ENCODE results near the gene PDCD1. TPM values are rescaled to one million over a fixed set of nuclear protein-coding genes. Genes with fewer than 3 reads are reported as not detected.
A peak's percentile ranks its signal among the peaks of the same experiment; 100 is the strongest.
"Not testable (repeated sequence)": the region's sequence is repeated elsewhere in the genome, so short reads cannot be mapped to it uniquely, and the experiment has no call there.

PDCD1 gene
- total and polyA plus RNA-seq, 2 donors (not counting 1 experiment from before 2014, with no cell fraction given) = not detected

DNA sequence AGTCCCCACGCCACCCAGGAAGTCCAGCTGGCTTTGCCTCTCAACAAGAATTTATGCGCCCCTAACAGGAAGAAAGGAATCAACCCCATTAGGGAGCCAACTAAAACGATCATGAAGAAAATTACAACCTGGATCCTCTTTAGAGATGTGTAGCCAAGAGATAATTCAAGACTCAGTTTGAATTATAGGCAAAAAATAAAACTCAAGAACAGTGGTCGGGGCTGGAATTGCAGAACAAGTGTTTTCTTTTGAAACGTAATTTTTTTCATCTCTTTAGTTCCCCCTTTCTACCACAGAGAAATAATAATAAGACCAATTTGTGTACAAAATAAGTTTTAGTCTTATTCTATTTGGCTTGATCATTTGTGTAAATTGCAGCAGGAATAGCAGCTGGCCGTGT is 22.4 kb downstream of the PDCD1 start:
- Histone ChIP-seq H3K4me1 (ENCODE audit: control insufficient read depth, extremely low read depth, insufficient read depth, low read length) (no peaks in the 10 kb centered on the region), H3K79me2 (ENCODE audit: control insufficient read depth, insufficient read depth, low read length) (no peaks in the 10 kb centered on the region)
- DNase-seq (ENCODE audit: low read depth in 2 of 2) = no peak

GRCh38 chr2:241835611-241836010 is 23.1 kb downstream of the PDCD1 start:
- Histone ChIP-seq H3K9me3 (ENCODE audit: control insufficient read depth, insufficient read depth, low read depth, low read length) (no peaks in the 10 kb centered on the region), H3K4me1 (ENCODE audit: control insufficient read depth, extremely low read depth, insufficient read depth, low read length) (no peaks in the 10 kb centered on the region), H3K4me3 (replicated peaks in 1 of 4; ENCODE audit: control extremely low read depth in 1 of 4, insufficient read depth in 1 of 4, low read depth in 3 of 4, low read length in 4 of 4) (no peak overlapping the region), H3K79me2 (ENCODE audit: control insufficient read depth, insufficient read depth, low read length) (no peaks in the 10 kb centered on the region), H3K27ac (ENCODE audit: insufficient read depth, low read length) (no peak overlapping the region), H4K20me1 (ENCODE audit: control insufficient read depth, extremely low read depth, insufficient read depth, low read length) (no peaks in the 10 kb centered on the region), H2AFZ (ENCODE audit: low read length) (no peak overlapping the region), H3K27me3 (ENCODE audit: control insufficient read depth, insufficient read depth, low read length) (no peaks in the 10 kb centered on the region), H3K4me2 (ENCODE audit: extremely low read depth, insufficient read depth, low read length) (no peak overlapping the region), H3K9ac (ENCODE audit: insufficient read depth, low read length) (no peak overlapping the region), H3K36me3 (ENCODE audit: control insufficient read depth, insufficient read depth, low read length) (no peaks in the 10 kb centered on the region)
- DNase-seq (ENCODE audit: low read depth in 2 of 2) = peak in 1 of 2 donors; percentile 35
- TF ChIP-seq CTCF (conservative IDR thresholded peaks at IDR 0.05 in 1 of 2, IDR thresholded peaks at IDR 0.05 in 1 of 2; ENCODE audit: low read depth in 1 of 2, low read length in 2 of 2) (no peak), EZH2 (IDR thresholded peaks at IDR 0.05; ENCODE audit: low read length, missing control alignments) (no peak)

More for the DNA sequence above, 22.4 kb downstream of the PDCD1 start:
- Histone ChIP-seq H4K20me1 (ENCODE audit: control insufficient read depth, extremely low read depth, insufficient read depth, low read length) (no peaks in the 10 kb centered on the region), H3K36me3 (ENCODE audit: control insufficient read depth, insufficient read depth, low read length) (no peaks in the 10 kb centered on the region), H3K4me3 (replicated peaks in 1 of 4; ENCODE audit: control extremely low read depth in 1 of 4, insufficient read depth in 1 of 4, low read depth in 3 of 4, low read length in 4 of 4) (no peak overlapping the region), H3K27me3 (ENCODE audit: control insufficient read depth, insufficient read depth, low read length) (no peaks in the 10 kb centered on the region), H3K9ac (ENCODE audit: insufficient read depth, low read length) (no peak overlapping the region), H3K9me3 (ENCODE audit: control insufficient read depth, insufficient read depth, low read depth, low read length) (no peaks in the 10 kb centered on the region), H3K4me2 (ENCODE audit: extremely low read depth, insufficient read depth, low read length) (no peak overlapping the region), H3K27ac (ENCODE audit: insufficient read depth, low read length) (no peak overlapping the region), H2AFZ (ENCODE audit: low read length) (no peak overlapping the region)
- TF ChIP-seq CTCF (conservative IDR thresholded peaks at IDR 0.05 in 1 of 2, IDR thresholded peaks at IDR 0.05 in 1 of 2; ENCODE audit: low read depth in 1 of 2, low read length in 2 of 2) = no peak
- no peak for TF ChIP-seq EZH2 (IDR thresholded peaks at IDR 0.05; ENCODE audit: low read length, missing control alignments)

DNA sequence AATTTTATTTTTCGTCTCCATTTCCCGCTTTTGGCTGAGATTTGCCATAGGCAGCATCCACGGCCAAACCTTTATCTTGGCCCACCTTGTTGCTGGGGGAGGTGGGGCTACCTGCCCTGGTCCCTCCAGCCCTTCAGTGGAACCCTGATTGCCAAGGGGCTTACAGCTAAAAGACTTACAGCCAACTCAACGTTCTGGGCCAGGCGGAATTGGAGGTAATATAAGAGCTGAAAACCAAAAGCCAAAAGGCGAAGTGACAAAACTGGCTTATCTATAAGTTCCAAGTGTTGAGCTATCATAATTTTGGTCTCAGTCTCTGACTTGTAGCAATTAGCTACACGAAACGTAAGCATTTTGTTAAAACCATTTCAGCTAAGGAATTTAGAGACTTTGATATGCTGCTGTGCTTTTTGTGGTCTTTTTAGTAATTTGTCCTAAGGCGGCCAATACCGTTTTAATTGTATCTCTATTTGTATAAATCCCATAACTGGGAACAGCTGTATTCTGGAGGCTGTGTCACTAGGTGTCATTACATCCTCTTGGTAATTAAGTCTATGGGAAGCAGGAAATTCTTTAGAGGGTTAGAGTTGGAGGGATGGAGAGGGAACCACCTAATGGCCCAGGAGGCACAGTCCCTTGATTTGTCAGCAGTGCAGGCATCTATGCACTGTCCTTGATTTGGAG is 24.0 kb downstream of the PDCD1 start:
- H3K27me3 ChIP-seq (ENCODE audit: control insufficient read depth, insufficient read depth, low read length) = no peaks in the 10 kb centered on the region
- H2AFZ ChIP-seq (ENCODE audit: low read length) = no peak overlapping the region
- H3K36me3 ChIP-seq (ENCODE audit: control insufficient read depth, insufficient read depth, low read length) = no peaks in the 10 kb centered on the region
- H4K20me1 ChIP-seq (ENCODE audit: control insufficient read depth, extremely low read depth, insufficient read depth, low read length) = no peaks in the 10 kb centered on the region
- no peak overlapping the region for H3K9ac ChIP-seq (ENCODE audit: insufficient read depth, low read length)
- no peak overlapping the region for H3K27ac ChIP-seq (ENCODE audit: insufficient read depth, low read length)
- H3K4me1 ChIP-seq (ENCODE audit: control insufficient read depth, extremely low read depth, insufficient read depth, low read length) = no peaks in the 10 kb centered on the region
- no peak overlapping the region for H3K4me3 ChIP-seq (replicated peaks in 1 of 4; ENCODE audit: control extremely low read depth in 1 of 4, insufficient read depth in 1 of 4, low read depth in 3 of 4, low read length in 4 of 4)
- no peak overlapping the region for H3K4me2 ChIP-seq (ENCODE audit: extremely low read depth, insufficient read depth, low read length)
- no peaks in the 10 kb centered on the region for H3K79me2 ChIP-seq (ENCODE audit: control insufficient read depth, insufficient read depth, low read length)
- TF ChIP-seq EZH2 (IDR thresholded peaks at IDR 0.05; ENCODE audit: low read length, missing control alignments) (no peak), CTCF (conservative IDR thresholded peaks at IDR 0.05 in 1 of 2, IDR thresholded peaks at IDR 0.05 in 1 of 2; ENCODE audit: low read depth in 1 of 2, low read length in 2 of 2) (no peak)
- no peak for DNase-seq (ENCODE audit: low read depth in 2 of 2)
- H3K9me3 ChIP-seq (ENCODE audit: control insufficient read depth, insufficient read depth, low read depth, low read length) = no peaks in the 10 kb centered on the region

GRCh38 chr2:241833756-241834526 is 24.8 kb downstream of the PDCD1 start:
- not testable (repeated sequence) for H3K36me3 ChIP-seq (ENCODE audit: control insufficient read depth, insufficient read depth, low read length); DNase-seq (ENCODE audit: low read depth in 2 of 2); H3K9me3 ChIP-seq (ENCODE audit: control insufficient read depth, insufficient read depth, low read depth, low read length); H3K9ac ChIP-seq (ENCODE audit: insufficient read depth, low read length); H3K79me2 ChIP-seq (ENCODE audit: control insufficient read depth, insufficient read depth, low read length); H2AFZ ChIP-seq (ENCODE audit: low read length); H3K4me3 ChIP-seq (replicated peaks in 1 of 4; ENCODE audit: control extremely low read depth in 1 of 4, insufficient read depth in 1 of 4, low read depth in 3 of 4, low read length in 4 of 4); H3K27me3 ChIP-seq (ENCODE audit: control insufficient read depth, insufficient read depth, low read length); H4K20me1 ChIP-seq (ENCODE audit: control insufficient read depth, extremely low read depth, insufficient read depth, low read length); H3K4me2 ChIP-seq (ENCODE audit: extremely low read depth, insufficient read depth, low read length); H3K4me1 ChIP-seq (ENCODE audit: control insufficient read depth, extremely low read depth, insufficient read depth, low read length); H3K27ac ChIP-seq (ENCODE audit: insufficient read depth, low read length)
